ENCODE data around the gene PSTK.

Gene PSTK, protein sequence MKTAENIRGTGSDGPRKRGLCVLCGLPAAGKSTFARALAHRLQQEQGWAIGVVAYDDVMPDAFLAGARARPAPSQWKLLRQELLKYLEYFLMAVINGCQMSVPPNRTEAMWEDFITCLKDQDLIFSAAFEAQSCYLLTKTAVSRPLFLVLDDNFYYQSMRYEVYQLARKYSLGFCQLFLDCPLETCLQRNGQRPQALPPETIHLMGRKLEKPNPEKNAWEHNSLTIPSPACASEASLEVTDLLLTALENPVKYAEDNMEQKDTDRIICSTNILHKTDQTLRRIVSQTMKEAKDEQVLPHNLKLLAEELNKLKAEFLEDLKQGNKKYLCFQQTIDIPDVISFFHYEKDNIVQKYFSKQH

DNA sequence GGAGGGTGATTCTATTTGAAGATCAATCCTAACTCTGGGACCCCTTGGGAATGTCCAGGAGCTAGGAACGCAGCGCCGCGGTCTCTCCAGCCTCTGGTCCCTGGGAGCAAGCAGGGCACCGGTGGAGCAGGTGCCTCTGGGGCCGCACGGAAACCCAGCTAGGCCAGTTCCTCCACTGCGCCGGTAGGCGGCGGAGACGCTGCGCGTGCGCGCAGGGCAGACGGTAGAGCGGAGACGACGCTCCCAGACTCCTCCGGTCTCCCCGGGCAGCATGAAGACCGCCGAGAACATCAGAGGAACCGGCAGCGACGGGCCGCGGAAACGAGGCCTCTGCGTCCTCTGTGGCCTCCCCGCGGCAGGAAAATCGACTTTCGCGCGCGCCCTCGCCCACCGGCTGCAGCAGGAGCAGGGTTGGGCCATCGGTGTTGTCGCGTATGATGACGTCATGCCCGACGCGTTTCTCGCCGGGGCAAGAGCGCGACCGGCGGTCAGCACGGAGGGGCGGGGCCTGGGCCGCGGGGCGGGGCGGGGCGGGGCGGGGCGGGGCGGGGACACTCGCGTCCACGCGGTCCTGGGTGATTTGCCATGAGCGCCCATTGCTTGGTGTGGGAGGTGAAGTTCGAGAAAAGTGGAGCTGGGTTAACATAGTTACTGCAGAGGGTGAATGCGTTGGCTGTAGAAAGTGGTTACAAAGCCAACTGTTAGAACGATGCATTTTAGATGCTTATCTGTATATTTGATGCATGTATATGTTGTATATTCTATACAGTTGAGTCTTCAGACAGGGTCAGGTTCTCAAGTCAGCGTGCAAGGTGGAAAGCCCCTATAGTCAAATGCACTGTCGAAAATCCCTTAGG, at the start of gene PSTK:
Gene PSTK, plus strand, starts transcription at position 193 of the 857 bp plus-strand sequence. Its CDS starts 79 bp downstream, at position 272.
- H3K4me3 ChIP-seq (ENCODE audit: low read depth, low read length) = peak within 1 kb of the TSS; percentile 73
- DNase-seq (ENCODE audit: low read depth) = peak; percentile 82
- TF ChIP-seq, protein P1, sequence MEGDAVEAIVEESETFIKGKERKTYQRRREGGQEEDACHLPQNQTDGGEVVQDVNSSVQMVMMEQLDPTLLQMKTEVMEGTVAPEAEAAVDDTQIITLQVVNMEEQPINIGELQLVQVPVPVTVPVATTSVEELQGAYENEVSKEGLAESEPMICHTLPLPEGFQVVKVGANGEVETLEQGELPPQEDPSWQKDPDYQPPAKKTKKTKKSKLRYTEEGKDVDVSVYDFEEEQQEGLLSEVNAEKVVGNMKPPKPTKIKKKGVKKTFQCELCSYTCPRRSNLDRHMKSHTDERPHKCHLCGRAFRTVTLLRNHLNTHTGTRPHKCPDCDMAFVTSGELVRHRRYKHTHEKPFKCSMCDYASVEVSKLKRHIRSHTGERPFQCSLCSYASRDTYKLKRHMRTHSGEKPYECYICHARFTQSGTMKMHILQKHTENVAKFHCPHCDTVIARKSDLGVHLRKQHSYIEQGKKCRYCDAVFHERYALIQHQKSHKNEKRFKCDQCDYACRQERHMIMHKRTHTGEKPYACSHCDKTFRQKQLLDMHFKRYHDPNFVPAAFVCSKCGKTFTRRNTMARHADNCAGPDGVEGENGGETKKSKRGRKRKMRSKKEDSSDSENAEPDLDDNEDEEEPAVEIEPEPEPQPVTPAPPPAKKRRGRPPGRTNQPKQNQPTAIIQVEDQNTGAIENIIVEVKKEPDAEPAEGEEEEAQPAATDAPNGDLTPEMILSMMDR (IDR thresholded peaks at IDR 0.05; ENCODE audit: low read depth, low read length, missing control alignments) = peak; percentile 96
- in situ Hi-C loops (cut with HindIII; ENCODE audit: low sequenced_read_pairs) = no loop called here

DNA sequence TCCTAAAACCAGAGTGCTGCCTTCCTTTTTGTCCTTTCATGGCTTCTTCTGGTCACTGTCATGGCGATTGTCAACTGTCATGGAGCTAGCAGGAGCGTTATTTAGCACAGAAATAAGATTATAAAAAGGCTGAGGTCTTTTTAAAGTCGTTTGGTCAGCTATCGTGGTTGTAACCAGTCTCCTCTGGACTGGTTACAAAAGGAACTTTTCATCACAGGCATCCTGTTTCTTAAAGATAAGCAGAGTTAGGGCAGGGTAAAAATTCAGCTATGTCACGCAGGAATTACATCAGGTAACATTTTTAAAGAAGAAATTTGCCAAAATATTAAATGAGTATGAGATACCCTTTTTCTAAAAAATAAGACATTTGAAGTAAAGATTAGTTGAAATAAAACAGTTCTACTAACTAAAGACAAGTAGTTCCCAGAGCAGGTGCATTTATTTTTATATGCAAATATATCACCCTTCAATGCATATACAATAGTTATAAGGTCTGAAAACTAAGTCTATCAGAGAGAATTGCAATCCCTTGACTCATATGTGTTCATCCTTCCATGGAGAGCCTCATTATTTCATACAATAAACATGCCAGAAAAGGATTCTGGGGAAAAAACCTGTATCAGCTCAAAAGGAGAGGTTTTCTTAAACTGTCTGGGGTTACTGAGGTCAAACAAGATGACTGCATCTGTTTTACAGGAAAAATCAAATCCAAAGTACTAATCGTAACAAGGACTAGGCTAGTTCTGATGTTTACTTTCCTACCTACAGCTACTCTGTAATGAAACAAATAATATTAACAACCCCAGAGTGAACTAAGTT, 48.9 kb upstream of the PSTK start:
- DNase-seq (ENCODE audit: low read depth) = no peak
- TF ChIP-seq, protein P1 (IDR thresholded peaks at IDR 0.05; ENCODE audit: low read depth, low read length, missing control alignments) = no peak
- H3K4me3 ChIP-seq (ENCODE audit: low read depth, low read length) = no peak overlapping the region
- in situ Hi-C loops (cut with HindIII; ENCODE audit: low sequenced_read_pairs) = no loop called here

DNA sequence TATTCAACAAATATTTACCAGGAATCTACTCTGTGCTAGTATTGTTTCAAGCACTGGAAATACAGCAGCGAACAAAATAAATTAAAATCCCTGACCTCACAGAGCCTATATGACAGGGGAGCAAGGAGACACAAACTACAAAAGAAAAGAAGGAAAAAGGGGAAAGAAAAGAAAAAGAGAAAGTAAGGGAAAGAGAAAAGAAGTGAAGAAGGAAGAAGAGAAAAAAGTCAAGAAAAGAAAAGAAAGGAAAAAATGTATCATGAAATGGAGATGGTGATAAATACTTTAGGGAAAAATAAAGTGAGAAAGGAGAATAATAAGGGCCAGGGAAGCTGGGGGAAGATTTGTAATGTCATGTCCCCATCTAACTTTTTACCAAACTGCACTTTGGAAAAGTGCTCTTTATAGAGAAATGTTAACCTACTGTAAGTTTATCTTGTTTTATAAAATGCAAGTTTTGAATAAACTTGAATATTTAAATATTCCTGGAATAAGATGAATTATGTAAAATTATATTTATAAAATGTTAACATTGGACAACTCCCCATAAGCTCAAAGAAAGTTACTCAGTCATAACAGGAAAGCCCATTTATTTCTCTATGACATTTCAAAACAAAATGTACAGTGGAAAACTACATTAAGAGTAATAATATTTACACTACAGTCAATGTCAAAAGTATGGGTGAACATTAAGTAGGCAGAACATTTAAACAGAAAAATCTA, 40.9 kb upstream of the PSTK start:
- no peak overlapping the region for H3K4me3 ChIP-seq (ENCODE audit: low read depth, low read length)
- no peak for DNase-seq (ENCODE audit: low read depth)
- TF ChIP-seq, protein P1 (IDR thresholded peaks at IDR 0.05; ENCODE audit: low read depth, low read length, missing control alignments) = no peak
- in situ Hi-C loops (cut with HindIII; ENCODE audit: low sequenced_read_pairs) = no loop called here

DNA sequence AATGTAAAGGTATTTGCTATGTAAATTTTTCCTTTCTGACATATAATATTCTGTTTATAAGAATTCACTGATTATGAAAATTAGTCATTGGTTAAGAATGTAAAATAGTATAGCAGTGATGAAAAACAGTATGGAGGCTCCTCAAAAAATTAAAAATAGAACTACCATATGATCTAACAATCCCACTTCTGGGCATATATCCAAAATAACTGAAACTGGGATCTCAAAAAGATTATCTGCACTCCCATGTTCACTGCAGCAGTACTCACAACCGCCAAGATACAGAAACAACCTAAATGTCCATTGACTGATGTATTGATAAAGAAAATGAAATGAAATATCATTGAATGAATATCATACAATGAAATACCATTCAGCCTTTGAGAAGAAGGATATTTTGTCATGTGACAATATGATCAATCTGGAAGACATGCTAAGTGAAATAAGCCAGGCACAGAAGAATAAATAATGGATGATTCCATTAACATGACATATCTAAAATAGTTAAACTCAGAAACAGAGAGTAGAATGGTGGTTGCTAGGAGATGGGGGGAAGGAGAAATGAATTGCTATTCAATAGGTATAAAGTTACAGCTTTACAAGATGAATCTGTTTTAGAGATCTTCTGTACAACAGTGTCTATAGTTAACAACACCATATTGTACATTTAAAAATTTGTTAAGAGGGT, 40.2 kb upstream of the PSTK start:
- H3K4me3 ChIP-seq (ENCODE audit: low read depth, low read length) = no peak overlapping the region
- in situ Hi-C loops (cut with HindIII; ENCODE audit: low sequenced_read_pairs) = no loop called here
- TF ChIP-seq, protein P1 (IDR thresholded peaks at IDR 0.05; ENCODE audit: low read depth, low read length, missing control alignments) = no peak
- DNase-seq (ENCODE audit: low read depth) = peak; percentile 43

DNA sequence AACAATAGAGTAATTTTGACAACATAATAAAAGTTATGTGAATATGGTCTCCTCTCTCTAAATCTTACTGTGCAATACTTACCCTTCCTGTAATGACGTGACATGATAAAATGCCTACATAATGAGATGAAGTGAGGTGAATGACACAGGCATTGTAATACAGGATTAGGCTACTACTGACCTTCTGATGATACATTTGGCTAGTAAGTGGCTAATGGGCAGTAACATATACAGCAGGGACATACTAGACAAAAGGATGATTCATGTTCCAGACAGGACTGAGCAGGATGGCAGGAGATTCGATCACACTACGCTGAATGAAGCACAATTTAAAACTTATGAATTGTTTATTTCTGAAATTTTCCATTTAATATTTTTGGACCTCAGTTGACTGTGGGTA, 30.9 kb upstream of the PSTK start:
- in situ Hi-C loops (cut with HindIII; ENCODE audit: low sequenced_read_pairs) = no loop called here
- TF ChIP-seq, protein P1 (IDR thresholded peaks at IDR 0.05; ENCODE audit: low read depth, low read length, missing control alignments) = no peak
- no peak for DNase-seq (ENCODE audit: low read depth)
- H3K4me3 ChIP-seq (ENCODE audit: low read depth, low read length) = no peak overlapping the region
